BLaER1 treated with 17β-estradiol and CSF1 and Interleukin-3, amounts not matched to agents 10 nM and 100 nM (cell line): ENCODE results near the gene INSR.

Experiments
- H3K27ac ChIP-seq, 11 experiments: shearing (Covaris generic); formaldehyde crosslinking; 2 replicates each; pipeline ENCODE4 v1.8.1; 2022
- H3K27me3 ChIP-seq, 11 experiments: shearing (Covaris generic); formaldehyde crosslinking; 2 replicates each; pipeline ENCODE4 v1.8.1; 2022
- H3K36me3 ChIP-seq, 11 experiments: shearing (Covaris generic); formaldehyde crosslinking; 2 replicates each; pipeline ENCODE4 v1.8.1; 2022
- H3K4me1 ChIP-seq, 10 experiments: shearing (Covaris generic); formaldehyde crosslinking; 2 replicates each; pipeline ENCODE4 v1.8.1; 2022
- H3K4me2 ChIP-seq, 11 experiments: shearing (Covaris generic); formaldehyde crosslinking; 2 replicates each; pipeline ENCODE4 v1.8.1; 2022
- H3K4me3 ChIP-seq, 10 experiments: shearing (Covaris generic); formaldehyde crosslinking; 2 replicates each; pipeline ENCODE4 v1.8.1; 2022
- H3K9ac ChIP-seq, 11 experiments: shearing (Covaris generic); formaldehyde crosslinking; 2 replicates each; pipeline ENCODE4 v1.8.1; 2022
- H3K9me3 ChIP-seq, 11 experiments: shearing (Covaris generic); formaldehyde crosslinking; replicated peaks in 1 of 11; 2 replicates each; pipeline ENCODE4 v1.8.1; 2022
- H4K20me1 ChIP-seq, 11 experiments: shearing (Covaris generic); formaldehyde crosslinking; 2 replicates each; pipeline ENCODE4 v1.8.1; 2022
- Cebpa-rat ChIP-seq, 11 experiments: shearing (Covaris generic); IDR thresholded peaks; 2 replicates each; pipeline ENCODE4 v1.8.1; 2022

INSR gene

GRCh38 chr19:7250951-7251350 is 43.3 kb downstream of the INSR start:
- no peak overlapping the region for H3K4me3 ChIP-seq
- peaks cover 0 to 65% (median 37%) of the 10 kb centered on the region in 11 experiments; a peak in 15 of 22 replicates for H4K20me1 ChIP-seq
- H3K27me3 ChIP-seq: no peaks in the 10 kb centered on the region
- H3K9me3 ChIP-seq: peaks cover 10 to 52% (median 36%) of the 10 kb centered on the region in 11 experiments
- H3K36me3 ChIP-seq: peaks cover 7 to 93% (median 81%) of the 10 kb centered on the region in 11 experiments; a peak in 19 of 22 replicates
- peak overlapping the region; percentile 0 to 88 (median 66); a peak in 21 of 22 replicates for H3K4me2 ChIP-seq
- H3K27ac ChIP-seq: peak overlapping the region in 9 of 11 experiments; percentile 62 to 87 (median 78); a peak in 18 of 22 replicates
- peaks cover 33 to 67% (median 43%) of the 10 kb centered on the region in 10 experiments for H3K4me1 ChIP-seq
- peak overlapping the region in 9 of 11 experiments; percentile 1 to 69 (median 51); a peak in 13 of 22 replicates for H3K9ac ChIP-seq
- TF ChIP-seq Cebpa-rat (IDR thresholded peaks at IDR 0.05): no peak

GRCh38 chr19:7250057-7250596 is 44.1 kb downstream of the INSR start:
- TF ChIP-seq Cebpa-rat (IDR thresholded peaks at IDR 0.05): no peak
- Histone ChIP-seq H3K9ac (no peak overlapping the region; a peak in 1 of 22 replicates), H3K4me2 (no peak overlapping the region), H3K27me3 (no peaks in the 10 kb centered on the region), H3K36me3 (peaks cover 7 to 93% (median 83%) of the 10 kb centered on the region in 11 experiments; a peak in 19 of 22 replicates), H3K4me3 (no peak overlapping the region), H3K4me1 (peaks cover 30 to 63% (median 38%) of the 10 kb centered on the region in 10 experiments), H4K20me1 (peaks cover 0 to 65% (median 33%) of the 10 kb centered on the region in 11 experiments; a peak in 15 of 22 replicates), H3K27ac (peak overlapping the region in 6 of 11 experiments; percentile 78 to 87 (median 80); a peak in 9 of 22 replicates), H3K9me3 (peaks cover 11 to 52% (median 36%) of the 10 kb centered on the region in 11 experiments)

GRCh38 chr19:7247155-7247554 is 47.1 kb downstream of the INSR start:
- Histone ChIP-seq H3K9ac (peak overlapping the region in 1 of 11 experiments; percentile 2; a peak in 1 of 22 replicates), H3K36me3 (peaks cover 7 to 71% (median 57%) of the 10 kb centered on the region in 11 experiments; a peak in 19 of 22 replicates), H3K4me2 (peak overlapping the region in 3 of 11 experiments; percentile 18 to 43 (median 20); a peak in 5 of 22 replicates), H3K27ac (peak overlapping the region in 6 of 11 experiments; percentile 5 to 55 (median 18); a peak in 5 of 22 replicates), H3K27me3 (no peaks in the 10 kb centered on the region), H4K20me1 (peaks cover 0 to 50% (median 22%) of the 10 kb centered on the region in 11 experiments; a peak in 12 of 22 replicates), H3K4me1 (peaks cover 37 to 60% (median 49%) of the 10 kb centered on the region in 10 experiments), H3K9me3 (peaks cover 11 to 48% (median 36%) of the 10 kb centered on the region in 11 experiments), H3K4me3 (peak overlapping the region in 3 of 10 experiments; percentile 6 to 34 (median 12); a peak in 1 of 20 replicates)
- TF ChIP-seq Cebpa-rat (IDR thresholded peaks at IDR 0.05): no peak

GRCh38 chr19:7246601-7247000 is 47.6 kb downstream of the INSR start:
- peaks cover 0 to 50% (median 22%) of the 10 kb centered on the region in 11 experiments; a peak in 13 of 22 replicates for H4K20me1 ChIP-seq
- H3K9me3 ChIP-seq: peaks cover 11 to 48% (median 36%) of the 10 kb centered on the region in 11 experiments
- H3K27me3 ChIP-seq: no peaks in the 10 kb centered on the region
- no peak overlapping the region for H3K9ac ChIP-seq
- no peak for TF ChIP-seq Cebpa-rat (IDR thresholded peaks at IDR 0.05)
- H3K4me3 ChIP-seq: peak overlapping the region in 3 of 10 experiments; percentile 6 to 34 (median 12); a peak in 1 of 20 replicates
- H3K27ac ChIP-seq: peak overlapping the region in 6 of 11 experiments; percentile 9 to 62 (median 48); a peak in 5 of 22 replicates
- peak overlapping the region in 3 of 11 experiments; percentile 18 to 43 (median 20); a peak in 2 of 22 replicates for H3K4me2 ChIP-seq
- H3K4me1 ChIP-seq: peaks cover 37 to 60% (median 49%) of the 10 kb centered on the region in 10 experiments
- H3K36me3 ChIP-seq: peaks cover 7 to 70% (median 54%) of the 10 kb centered on the region in 11 experiments; a peak in 19 of 22 replicates

- Histone ChIP-seq H3K4me3 (no peak overlapping the region), H3K27me3 (no peaks in the 10 kb centered on the region), H3K27ac (peak overlapping the region; percentile 70 to 89 (median 83); a peak in 21 of 22 replicates), H3K4me2 (peak overlapping the region; percentile 18 to 83 (median 59); a peak in 21 of 22 replicates), H3K9me3 (peaks cover 11 to 43% (median 35%) of the 10 kb centered on the region in 11 experiments), H4K20me1 (peaks cover 0 to 48% (median 13%) of the 10 kb centered on the region in 11 experiments; a peak in 11 of 22 replicates), H3K9ac (peak overlapping the region; percentile 61 to 77 (median 70); a peak in 21 of 22 replicates), H3K4me1 (peaks cover 44 to 72% (median 56%) of the 10 kb centered on the region in 10 experiments), H3K36me3 (peaks cover 7 to 71% (median 53%) of the 10 kb centered on the region in 11 experiments; a peak in 19 of 22 replicates)
- TF ChIP-seq Cebpa-rat (IDR thresholded peaks at IDR 0.05): no peak
Observed at GRCh38 chr19:7242601-7243258, 51.5 kb downstream of the INSR start.

GRCh38 chr19:7238051-7238450 is 56.2 kb downstream of the INSR start:
- Histone ChIP-seq H3K9me3 (peaks cover 0 to 26% (median 17%) of the 10 kb centered on the region in 11 experiments; a peak in 19 of 22 replicates), H3K4me3 (no peak overlapping the region), H3K27ac (no peak overlapping the region), H3K9ac (no peak overlapping the region), H3K4me1 (peaks cover 30 to 56% (median 39%) of the 10 kb centered on the region in 10 experiments), H4K20me1 (peaks cover 4 to 59% (median 31%) of the 10 kb centered on the region in 11 experiments; a peak in 17 of 22 replicates), H3K4me2 (no peak overlapping the region; a peak in 1 of 22 replicates), H3K27me3 (no peaks in the 10 kb centered on the region), H3K36me3 (peaks cover 0 to 78% (median 46%) of the 10 kb centered on the region in 11 experiments; a peak in 16 of 22 replicates)
- TF ChIP-seq Cebpa-rat (IDR thresholded peaks at IDR 0.05): no peak

GRCh38 chr19:7236153-7236552 is 58.1 kb downstream of the INSR start:
- Histone ChIP-seq H3K27me3 (no peaks in the 10 kb centered on the region), H3K4me2 (0 out of 22 replicates have a peak overlapping the region, but pooled peaks of 1 of the 11 experiments have one; percentile 22)
- TF ChIP-seq Cebpa-rat (IDR thresholded peaks at IDR 0.05): no peak

GRCh38 chr19:7230826-7231225 is 63.4 kb downstream of the INSR start:
- no peaks in the 10 kb centered on the region for H3K27me3 ChIP-seq
- H3K4me1 ChIP-seq: peaks cover 10 to 67% (median 35%) of the 10 kb centered on the region in 10 experiments
- H3K9me3 ChIP-seq: no peaks in the 10 kb centered on the region
- no peak overlapping the region for H3K9ac ChIP-seq
- TF ChIP-seq Cebpa-rat (IDR thresholded peaks at IDR 0.05): no peak
- peak overlapping the region in 2 of 11 experiments; percentile 12 to 22; a peak in 1 of 22 replicates for H3K27ac ChIP-seq
- H3K4me3 ChIP-seq: no peak overlapping the region
- H4K20me1 ChIP-seq: peaks cover 38 to 100% (median 93%) of the 10 kb centered on the region in 11 experiments; a peak in 21 of 22 replicates
- no peak overlapping the region for H3K4me2 ChIP-seq
- peaks cover 0 to 72% (median 50%) of the 10 kb centered on the region in 11 experiments; a peak in 16 of 22 replicates for H3K36me3 ChIP-seq

More at GRCh38 chr19:7236153-7236552, 58.1 kb downstream of the INSR start:
- peaks cover 0 to 86% (median 56%) of the 10 kb centered on the region in 11 experiments; a peak in 16 of 22 replicates for H3K36me3 ChIP-seq
- no peak overlapping the region for H3K27ac ChIP-seq
- no peak overlapping the region for H3K9ac ChIP-seq
- H3K9me3 ChIP-seq: peaks cover 0 to 26% (median 17%) of the 10 kb centered on the region in 11 experiments; a peak in 19 of 22 replicates
- H3K4me3 ChIP-seq: no peak overlapping the region
- peaks cover 6 to 68% (median 46%) of the 10 kb centered on the region in 11 experiments; a peak in 17 of 22 replicates for H4K20me1 ChIP-seq
- peaks cover 11 to 37% (median 20%) of the 10 kb centered on the region in 10 experiments; a peak in 17 of 20 replicates for H3K4me1 ChIP-seq
